SKM-1 (cell line): Measurements from ENCODE around the gene ZNF358.
"Not testable (repeated sequence)": the region's sequence is repeated elsewhere in the genome, so short reads cannot be mapped to it uniquely, and the experiment has no call there.

ENCODE experiments used
- DNase-seq: peaks from one replicate; lab custom pipeline; 2025; ENCODE audit not compliant: unreplicated experiment; lab: John Stamatoyannopoulos, UW

ZNF358 gene

GRCh38 chr19:7535047-7535997 is 19.4 kb downstream of the ZNF358 start, which contains the start of gene PNPLA6:
Gene PNPLA6 (plus strand): TSS chr19:7535717. CDS start chr19:7535789, 72 bp downstream.
- peak; percentile 70 for DNase-seq

- no peak for DNase-seq
Measured at GRCh38 chr19:7535998-7536695, 20.2 kb downstream of the ZNF358 start.

DNA sequence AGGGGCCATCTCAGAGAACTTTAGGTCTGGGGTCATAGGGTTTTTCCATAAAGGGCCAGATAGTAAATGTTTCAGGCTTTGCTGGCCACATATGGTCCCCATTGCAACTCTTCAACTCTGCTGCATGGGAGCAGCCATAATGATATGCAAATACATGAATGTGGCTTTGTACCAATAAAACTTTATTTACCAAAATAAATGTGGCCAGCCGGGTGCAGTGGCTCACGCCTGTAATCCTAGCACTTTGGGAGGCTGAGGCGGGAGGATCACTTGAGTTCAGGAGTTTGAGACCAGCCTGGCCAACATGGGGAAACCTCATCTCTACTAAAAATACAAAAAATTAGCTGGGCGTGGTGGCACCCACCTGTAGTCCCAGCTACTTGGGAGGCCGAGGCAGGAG is 23.1 kb downstream of the ZNF358 start:
- DNase-seq = not testable (repeated sequence)

DNA sequence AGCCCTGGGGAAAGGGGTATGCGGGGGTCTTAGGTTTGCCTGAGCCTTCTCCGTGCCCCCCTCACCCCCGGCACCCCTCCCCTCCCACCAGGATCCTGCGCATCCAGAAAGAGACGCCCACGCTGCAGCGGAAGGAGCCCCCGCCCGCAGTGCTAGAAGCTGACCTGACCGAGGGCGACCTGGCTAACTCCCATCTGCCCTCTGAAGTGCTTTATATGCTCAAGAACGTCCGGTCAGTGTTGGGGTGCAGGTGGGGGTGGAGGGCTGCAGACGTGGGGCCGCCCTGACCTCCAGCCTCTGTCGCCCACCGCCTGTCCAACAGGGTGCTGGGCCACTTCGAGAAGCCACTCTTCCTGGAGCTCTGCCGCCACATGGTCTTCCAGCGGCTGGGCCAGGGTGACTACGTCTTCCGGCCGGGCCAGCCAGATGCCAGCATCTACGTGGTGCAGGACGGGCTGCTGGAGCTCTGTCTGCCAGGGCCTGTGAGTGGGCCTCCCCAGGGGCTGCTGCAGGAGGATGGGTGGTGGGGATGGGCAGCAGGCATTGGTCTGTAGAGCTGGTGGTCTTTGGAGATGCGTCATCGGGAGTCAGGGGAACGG is 24.0 kb downstream of the ZNF358 start:
- no peak for DNase-seq

- DNase-seq = no peak
Measured at GRCh38 chr19:7540761-7541474, 25.0 kb downstream of the ZNF358 start.

DNA sequence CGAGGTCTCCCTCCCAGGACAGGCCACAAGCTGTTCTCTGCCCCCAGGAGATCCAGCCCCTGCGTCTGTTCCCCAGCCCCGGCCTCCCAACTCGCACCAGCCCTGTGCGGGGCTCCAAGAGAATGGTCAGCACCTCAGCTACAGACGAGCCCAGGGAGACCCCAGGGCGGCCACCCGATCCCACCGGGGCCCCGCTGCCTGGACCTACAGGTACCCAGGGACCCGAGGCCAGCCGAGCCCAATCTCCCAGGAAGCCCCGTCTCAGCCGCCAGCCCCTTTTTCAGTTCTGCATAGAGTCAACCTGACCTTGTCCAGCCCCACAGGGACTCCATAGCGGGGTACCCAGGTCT is 25.5 kb downstream of the ZNF358 start:
- no peak for DNase-seq

DNA sequence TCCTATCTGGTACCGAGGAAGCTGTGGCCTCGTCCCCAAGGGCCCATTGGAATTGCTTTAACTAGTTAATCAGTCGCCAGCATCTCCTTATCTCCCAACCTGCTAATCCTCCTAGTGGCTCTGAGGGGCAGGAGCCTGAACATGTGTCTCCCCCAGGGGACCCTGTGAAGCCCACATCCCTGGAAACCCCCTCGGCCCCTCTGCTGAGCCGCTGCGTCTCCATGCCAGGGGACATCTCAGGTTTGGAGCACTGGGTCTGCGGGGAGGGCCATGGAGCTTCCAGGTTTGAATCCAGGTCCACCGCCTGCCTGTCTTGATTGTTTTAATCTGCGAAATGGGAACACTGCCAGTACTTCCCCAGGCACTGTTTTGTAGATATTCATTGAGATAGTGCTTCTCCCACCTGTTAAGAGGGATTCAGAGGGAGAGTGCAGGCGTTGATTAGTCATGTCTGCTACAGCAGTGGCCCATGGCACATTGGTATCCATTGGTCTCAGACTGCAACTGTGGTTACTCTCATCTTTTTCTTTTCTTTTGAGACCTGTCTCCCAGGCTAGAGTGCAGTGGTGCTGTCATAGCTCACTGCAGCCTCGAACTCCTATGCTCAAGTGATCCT is 26.0 kb downstream of the ZNF358 start:
- no peak for DNase-seq

- no peak for DNase-seq
Measured at GRCh38 chr19:7542556-7543348, 26.8 kb downstream of the ZNF358 start.

- peak; percentile 71 for DNase-seq
Measured at GRCh38 chr19:7544626-7545025, 28.7 kb downstream of the ZNF358 start.

GRCh38 chr19:7545300-7545699 is 29.4 kb downstream of the ZNF358 start:
- no peak for DNase-seq

DNA sequence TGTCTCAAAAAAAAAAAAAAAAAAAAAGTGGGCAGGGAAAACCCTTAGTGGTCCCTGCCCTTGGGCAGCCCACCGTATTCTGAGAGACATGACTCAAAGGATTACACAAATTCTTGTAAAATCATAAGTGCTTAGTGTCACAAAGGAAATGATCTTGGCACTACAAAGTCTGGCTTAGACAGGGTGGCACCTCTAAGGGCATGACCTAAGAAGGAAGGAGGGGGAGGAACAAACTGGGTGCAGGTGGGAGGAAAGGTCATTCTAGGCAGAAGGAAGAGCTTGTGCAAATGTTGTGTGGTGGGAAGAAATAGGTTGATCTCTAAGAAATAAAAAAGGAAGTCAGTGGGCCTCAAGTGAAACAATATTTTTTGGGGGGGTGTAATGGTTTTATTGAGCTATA is 30.0 kb downstream of the ZNF358 start:
- DNase-seq = peak; percentile 54

GRCh38 chr19:7547159-7547558 is 31.3 kb downstream of the ZNF358 start:
- no peak for DNase-seq

DNA sequence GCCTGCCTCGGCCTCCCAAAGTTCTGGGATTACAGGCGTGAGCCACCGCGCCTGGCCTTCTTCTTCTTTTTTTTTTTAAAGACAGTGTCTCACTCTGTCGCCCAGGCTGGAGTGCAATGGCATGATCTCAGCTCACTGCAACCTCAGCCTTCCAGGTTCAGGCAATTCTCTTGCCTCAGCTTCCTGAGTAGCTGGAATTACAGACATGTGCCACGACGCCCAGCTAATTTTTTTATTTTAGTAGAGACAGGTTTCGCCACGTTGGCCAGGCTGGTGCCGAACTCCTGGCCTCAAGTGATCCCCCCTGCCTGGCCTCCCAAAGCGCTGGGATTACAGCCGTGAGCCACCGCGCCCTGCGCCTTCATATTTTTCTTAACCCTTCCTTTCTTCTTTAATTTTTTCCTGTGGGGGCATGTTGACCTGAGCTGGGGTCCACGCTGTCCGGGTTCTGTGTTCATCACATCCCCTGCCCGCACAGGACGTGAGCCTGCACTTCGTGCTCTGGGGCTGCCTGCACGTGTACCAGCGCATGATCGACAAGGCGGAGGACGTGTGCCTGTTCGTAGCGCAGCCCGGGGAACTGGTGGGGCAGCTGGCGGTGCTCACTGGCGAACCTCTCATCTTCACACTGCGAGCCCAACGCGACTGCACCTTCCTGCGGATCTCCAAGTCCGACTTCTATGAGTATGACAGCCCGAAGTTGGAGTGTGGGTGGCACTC is 33.7 kb downstream of the ZNF358 start:
- DNase-seq = no peak

- no peak for DNase-seq
Measured at GRCh38 chr19:7550169-7550770, 34.4 kb downstream of the ZNF358 start.

- DNase-seq = no peak
Measured at GRCh38 chr19:7550987-7551761, 35.3 kb downstream of the ZNF358 start.

GRCh38 chr19:7552781-7553180 is 36.9 kb downstream of the ZNF358 start:
- no peak for DNase-seq

- DNase-seq = no peak
Measured at GRCh38 chr19:7554565-7554964, 38.7 kb downstream of the ZNF358 start.
